ENCODE results near the gene NFIB. TPM values are rescaled to one million over a fixed set of nuclear protein-coding genes. Genes with fewer than 3 reads are reported as not detected.

The NFIB gene
- total and polyA plus RNA-seq, 2 experiments from 2014 or later, result 5.3 to 6.0 TPM

GRCh38 chr9:14082732-14083131 is 231.2 kb downstream of the NFIB start:
- H3F3A ChIP-seq (ENCODE audit: insufficient read depth), result no peaks in the 10 kb centered on the region
- no peaks in the 10 kb centered on the region for H3K79me2 ChIP-seq (ENCODE audit: insufficient read depth)
- DNase-seq, result no peak
- H3K4me2 ChIP-seq (ENCODE audit: unreplicated experiment), result no peak overlapping the region
- H4K20me1 ChIP-seq (ENCODE audit: insufficient read depth), result no peaks in the 10 kb centered on the region
- in situ Hi-C loops (cut with MboI), result no loop called here
- H3K9me3 ChIP-seq (ENCODE audit: low read depth), result no peaks in the 10 kb centered on the region
- H2AFZ ChIP-seq, result no peak overlapping the region
- no peaks in the 10 kb centered on the region for H3K36me3 ChIP-seq (ENCODE audit: low read depth)
- WGBS, 2 experiments (ENCODE audit: low coverage in 1 of 2, low lambda C conversion rate in 2 of 2, missing lambda C conversion rate in 2 of 2), result 80 to 81% methylated on average over 3 of the region's 3 CpGs
- H3K4me1 ChIP-seq (ENCODE audit: insufficient read depth), result no peaks in the 10 kb centered on the region
- H3K4me3 ChIP-seq, result no peak overlapping the region
- H3K27me3 ChIP-seq (replicated peaks; ENCODE audit: insufficient read depth), result no peaks in the 10 kb centered on the region
- no peak overlapping the region for H3K9ac ChIP-seq
- TF ChIP-seq EZH2phosphoT487 (IDR thresholded peaks at IDR 0.05; ENCODE audit: insufficient read depth, low read depth), result no peak
- no peak for TF ChIP-seq EZH2 (IDR thresholded peaks at IDR 0.05; ENCODE audit: insufficient read depth, poor library complexity, severe bottlenecking)
- H3K27ac ChIP-seq, result no peak overlapping the region
- no peaks in the 10 kb centered on the region for H3K9me2 ChIP-seq (ENCODE audit: insufficient read depth)

DNA sequence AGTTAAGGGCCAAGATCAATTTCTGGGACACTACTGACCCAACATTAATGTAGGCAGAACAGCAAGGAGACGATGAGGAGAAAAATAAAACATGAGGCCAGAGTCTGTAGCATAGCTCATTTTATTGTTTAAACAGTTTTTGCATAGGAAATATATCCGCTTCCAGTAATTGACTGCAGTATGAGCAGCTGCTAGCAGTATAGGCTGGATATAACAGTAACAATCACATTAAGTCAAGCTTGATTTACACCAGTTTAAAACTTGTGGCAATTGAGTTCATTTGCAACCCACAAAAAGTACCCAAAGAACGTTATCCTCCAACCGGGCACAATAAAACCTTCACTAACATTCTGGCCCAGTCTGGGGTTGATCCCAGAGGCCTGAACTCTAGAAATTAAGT is 232.2 kb downstream of the NFIB start:
- WGBS, 2 experiments (ENCODE audit: low coverage in 1 of 2, low lambda C conversion rate in 2 of 2, missing lambda C conversion rate in 2 of 2), result 80 to 81% methylated on average over 4 of the region's 4 CpGs
- Histone ChIP-seq H3K27ac (no peak overlapping the region), H3K9me2 (ENCODE audit: insufficient read depth) (no peaks in the 10 kb centered on the region), H3F3A (ENCODE audit: insufficient read depth) (no peaks in the 10 kb centered on the region), H3K4me3 (no peak overlapping the region), H3K36me3 (ENCODE audit: low read depth) (no peaks in the 10 kb centered on the region), H3K4me1 (ENCODE audit: insufficient read depth) (no peaks in the 10 kb centered on the region), H3K4me2 (ENCODE audit: unreplicated experiment) (no peak overlapping the region), H2AFZ (no peak overlapping the region), H3K9ac (no peak overlapping the region), H3K27me3 (replicated peaks; ENCODE audit: insufficient read depth) (0 out of 2 replicates have a peak, but pooled peaks cover 2% of the 10 kb centered on the region), H3K79me2 (ENCODE audit: insufficient read depth) (no peaks in the 10 kb centered on the region), H3K9me3 (ENCODE audit: low read depth) (no peaks in the 10 kb centered on the region), H4K20me1 (ENCODE audit: insufficient read depth) (no peaks in the 10 kb centered on the region)
- in situ Hi-C loops (cut with MboI), result no loop called here
- TF ChIP-seq EZH2 (IDR thresholded peaks at IDR 0.05; ENCODE audit: insufficient read depth, poor library complexity, severe bottlenecking) (no peak), EZH2phosphoT487 (IDR thresholded peaks at IDR 0.05; ENCODE audit: insufficient read depth, low read depth) (no peak)
- DNase-seq, result no peak

DNA sequence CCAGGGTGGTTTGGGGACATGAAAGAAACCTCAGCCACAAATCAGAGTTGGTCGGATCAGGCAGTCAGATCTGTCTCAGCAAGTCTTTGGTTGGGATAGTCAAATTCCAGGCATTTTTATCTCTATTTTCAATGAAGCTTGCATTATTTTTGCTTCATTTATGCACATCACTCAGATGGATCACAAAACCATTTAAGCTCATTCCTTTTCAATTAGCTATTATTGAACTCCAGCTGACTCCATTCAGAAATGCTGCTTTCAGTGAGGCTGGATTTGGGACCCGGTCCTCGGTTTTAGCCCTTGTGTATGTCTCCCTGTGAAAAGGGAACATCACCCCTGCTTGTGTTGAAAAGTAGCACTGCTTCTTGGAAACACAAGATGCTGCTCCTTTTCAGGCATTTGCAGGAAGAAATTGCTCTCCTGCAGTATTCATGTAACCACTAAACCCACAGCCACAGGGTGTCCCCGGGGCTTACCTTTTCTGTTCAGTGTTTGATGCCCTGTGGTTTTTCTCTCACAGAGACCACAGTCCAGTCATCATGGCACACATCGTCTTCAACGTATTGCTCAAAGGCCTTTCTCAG is 232.9 kb downstream of the NFIB start:
- no peak overlapping the region for H3K4me2 ChIP-seq (ENCODE audit: unreplicated experiment)

GRCh38 chr9:14079440-14079839 is 234.5 kb downstream of the NFIB start:
- WGBS, 2 experiments (ENCODE audit: low coverage in 1 of 2, low lambda C conversion rate in 2 of 2, missing lambda C conversion rate in 2 of 2), result 92 to 97% methylated on average over 4 of the region's 4 CpGs
- Histone ChIP-seq H3K9me2 (ENCODE audit: insufficient read depth) (no peaks in the 10 kb centered on the region), H3K9ac (no peak overlapping the region), H4K20me1 (ENCODE audit: insufficient read depth) (no peaks in the 10 kb centered on the region), H3K4me2 (ENCODE audit: unreplicated experiment) (no peak overlapping the region), H3K4me3 (no peak overlapping the region), H3K4me1 (ENCODE audit: insufficient read depth) (no peaks in the 10 kb centered on the region), H3K27me3 (replicated peaks; ENCODE audit: insufficient read depth) (peaks cover 8% of the 10 kb centered on the region; the same call in 1 of the 2 replicates), H3F3A (ENCODE audit: insufficient read depth) (no peaks in the 10 kb centered on the region), H3K9me3 (ENCODE audit: low read depth) (no peaks in the 10 kb centered on the region), H3K36me3 (ENCODE audit: low read depth) (no peaks in the 10 kb centered on the region), H2AFZ (no peak overlapping the region), H3K27ac (no peak overlapping the region), H3K79me2 (ENCODE audit: insufficient read depth) (no peaks in the 10 kb centered on the region)
- DNase-seq, result no peak
- in situ Hi-C loops (cut with MboI), result no loop called here
- TF ChIP-seq EZH2 (IDR thresholded peaks at IDR 0.05; ENCODE audit: insufficient read depth, poor library complexity, severe bottlenecking), result no peak
- no peak for TF ChIP-seq EZH2phosphoT487 (IDR thresholded peaks at IDR 0.05; ENCODE audit: insufficient read depth, low read depth)

More for the DNA sequence above, 232.9 kb downstream of the NFIB start:
- no peak overlapping the region for H3K4me3 ChIP-seq
- H3K9ac ChIP-seq, result no peak overlapping the region
- no peaks in the 10 kb centered on the region for H3K4me1 ChIP-seq (ENCODE audit: insufficient read depth)
- DNase-seq, result peak; percentile 9
- H2AFZ ChIP-seq, result no peak overlapping the region
- peaks cover 8% of the 10 kb centered on the region; the same call in 1 of the 2 replicates for H3K27me3 ChIP-seq (replicated peaks; ENCODE audit: insufficient read depth)
- H3K79me2 ChIP-seq (ENCODE audit: insufficient read depth), result no peaks in the 10 kb centered on the region
- TF ChIP-seq EZH2phosphoT487 (IDR thresholded peaks at IDR 0.05; ENCODE audit: insufficient read depth, low read depth) (no peak), EZH2 (IDR thresholded peaks at IDR 0.05; ENCODE audit: insufficient read depth, poor library complexity, severe bottlenecking) (no peak)
- in situ Hi-C loops (cut with MboI), result no loop called here
- no peaks in the 10 kb centered on the region for H3F3A ChIP-seq (ENCODE audit: insufficient read depth)
- H3K9me2 ChIP-seq (ENCODE audit: insufficient read depth), result no peaks in the 10 kb centered on the region
- 56 to 59% methylated on average over 6 of the region's 6 CpGs for WGBS, 2 experiments (ENCODE audit: low coverage in 1 of 2, low lambda C conversion rate in 2 of 2, missing lambda C conversion rate in 2 of 2)
- H3K9me3 ChIP-seq (ENCODE audit: low read depth), result no peaks in the 10 kb centered on the region
- H3K27ac ChIP-seq, result no peak overlapping the region
- H3K36me3 ChIP-seq (ENCODE audit: low read depth), result no peaks in the 10 kb centered on the region
- no peaks in the 10 kb centered on the region for H4K20me1 ChIP-seq (ENCODE audit: insufficient read depth)

Data from GM23248 (cell line).